ENCODE data around the gene WNT5A.

DNA sequence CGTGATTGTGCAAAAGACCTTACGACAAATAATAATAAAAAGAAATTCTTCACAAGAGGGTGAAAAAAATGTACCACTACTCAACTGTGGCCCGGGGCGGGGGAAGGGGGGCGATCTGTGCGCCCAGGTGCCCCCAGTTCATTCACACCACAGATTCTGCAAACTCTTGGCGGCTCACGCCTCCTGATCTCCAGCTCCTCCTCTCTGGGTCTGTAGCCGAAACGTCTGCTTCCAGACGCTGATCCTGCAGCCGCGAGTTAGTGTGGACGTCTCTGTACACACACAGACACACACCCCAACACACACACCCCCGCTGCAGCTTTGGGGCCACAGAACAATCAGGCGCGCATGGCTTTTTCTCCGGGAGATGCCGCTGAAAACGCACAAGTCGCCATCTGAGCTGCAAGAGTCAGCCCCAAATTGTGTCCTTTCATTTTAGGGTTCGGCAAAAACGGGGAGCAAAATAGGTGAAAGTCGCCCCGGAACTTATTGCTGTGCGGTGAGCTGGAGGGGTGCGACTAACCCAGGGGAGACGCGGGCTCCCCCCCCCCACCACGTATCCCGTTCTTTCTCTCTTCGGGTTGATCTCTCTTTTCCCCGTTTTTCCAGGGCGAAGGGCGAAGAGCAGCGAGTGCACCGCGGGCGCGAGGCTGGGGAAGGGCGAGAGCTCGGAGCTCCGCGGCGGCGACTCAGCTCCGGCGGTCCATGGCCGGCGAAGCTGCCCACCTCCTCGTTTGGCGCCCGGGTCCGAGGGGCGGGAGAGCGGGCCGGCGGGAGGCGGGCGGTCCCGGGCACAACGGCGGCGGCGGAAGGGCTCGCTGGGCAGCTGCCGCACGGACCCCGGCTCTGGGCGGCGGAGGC, 505 bp upstream of the WNT5A start:
- TF ChIP-seq, protein P1, sequence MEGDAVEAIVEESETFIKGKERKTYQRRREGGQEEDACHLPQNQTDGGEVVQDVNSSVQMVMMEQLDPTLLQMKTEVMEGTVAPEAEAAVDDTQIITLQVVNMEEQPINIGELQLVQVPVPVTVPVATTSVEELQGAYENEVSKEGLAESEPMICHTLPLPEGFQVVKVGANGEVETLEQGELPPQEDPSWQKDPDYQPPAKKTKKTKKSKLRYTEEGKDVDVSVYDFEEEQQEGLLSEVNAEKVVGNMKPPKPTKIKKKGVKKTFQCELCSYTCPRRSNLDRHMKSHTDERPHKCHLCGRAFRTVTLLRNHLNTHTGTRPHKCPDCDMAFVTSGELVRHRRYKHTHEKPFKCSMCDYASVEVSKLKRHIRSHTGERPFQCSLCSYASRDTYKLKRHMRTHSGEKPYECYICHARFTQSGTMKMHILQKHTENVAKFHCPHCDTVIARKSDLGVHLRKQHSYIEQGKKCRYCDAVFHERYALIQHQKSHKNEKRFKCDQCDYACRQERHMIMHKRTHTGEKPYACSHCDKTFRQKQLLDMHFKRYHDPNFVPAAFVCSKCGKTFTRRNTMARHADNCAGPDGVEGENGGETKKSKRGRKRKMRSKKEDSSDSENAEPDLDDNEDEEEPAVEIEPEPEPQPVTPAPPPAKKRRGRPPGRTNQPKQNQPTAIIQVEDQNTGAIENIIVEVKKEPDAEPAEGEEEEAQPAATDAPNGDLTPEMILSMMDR (IDR thresholded peaks at IDR 0.05), result no peak
- no peak for TF ChIP-seq POLR2AphosphoS5 (IDR thresholded peaks at IDR 0.05)
